HL-60 (cell line): ENCODE measurements around the gene LAMP5.

ENCODE experiments used
- DNase-seq, 2 experiments: peaks; one replicate each; pipeline ENCODE4 v3.0.0-alpha.2; 2010 to 2020; ENCODE audit warnings: low read depth in 1 of 2, low spot score in 1 of 2
- H3K27ac ChIP-seq: fragments of 250-450 bp; sonication (Bioruptor Pico); replicated peaks from 2 replicates; pipeline ENCODE4 v1.5.1; 2020; ENCODE audit warnings: mild to moderate bottlenecking, moderate library complexity
- H3K27me3 ChIP-seq: fragments of 250-450 bp; sonication (Bioruptor Pico); 2 replicates; pipeline ENCODE4 v1.5.1; 2021; ENCODE audit warnings: mild to moderate bottlenecking, moderate library complexity; ENCODE audit not compliant: insufficient read depth, poor library complexity, severe bottlenecking
- H3K4me3 ChIP-seq: replicated peaks from 2 replicates; pipeline ENCODE4 v1.5.1; 2011; ENCODE audit warnings: mild to moderate bottlenecking, control low read depth, low read length; ENCODE audit not compliant: insufficient read depth
- GABPA ChIP-seq: IDR thresholded peaks from 2 replicates; pipeline ENCODE4 v1.6.1; 2012; ENCODE audit warnings: low read depth
- POLR2AphosphoS5 ChIP-seq: IDR thresholded peaks from 2 replicates; pipeline ENCODE4 v1.6.1; 2012; ENCODE audit warnings: low read depth
- SPI1 ChIP-seq: IDR thresholded peaks from 2 replicates; pipeline ENCODE4 v1.6.1; 2012; ENCODE audit warnings: low read depth, mild to moderate bottlenecking, borderline replicate concordance
- TF ChIP-seq, protein P1 (sequence below): IDR thresholded peaks from 2 replicates; pipeline ENCODE4 v1.6.1; 2012; ENCODE audit warnings: low read depth; ENCODE audit not compliant: insufficient replicate concordance
- TF ChIP-seq, protein P2 (sequence below): IDR thresholded peaks from one replicate; pipeline ENCODE4 v1.5.1; 2011; ENCODE audit warnings: low read length, control low read depth, inconsistent platforms; ENCODE audit not compliant: insufficient read depth

Gene LAMP5

DNA sequence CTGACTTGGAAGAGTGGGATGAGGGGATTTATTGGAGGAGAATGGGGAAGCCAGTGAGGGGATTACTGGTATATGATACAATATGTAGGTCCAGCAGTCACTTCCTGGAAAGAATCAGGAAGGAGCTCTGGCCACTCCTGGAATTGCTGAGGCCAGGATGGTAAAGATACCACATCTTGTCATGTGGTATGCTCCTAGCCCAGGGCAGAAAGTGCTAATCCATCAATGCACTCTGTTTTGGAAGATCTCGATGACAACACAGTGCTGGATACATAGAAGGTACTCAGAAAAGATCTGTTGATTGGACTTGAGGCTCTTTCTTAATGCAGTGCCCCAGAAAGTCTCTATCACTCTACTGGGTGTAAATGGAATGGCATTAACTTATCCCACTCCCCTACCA is 52.6 kb downstream of the LAMP5 start:
- H3K27ac ChIP-seq = no peak overlapping the region
- no peak for DNase-seq
- TF ChIP-seq SPI1 = no peak
- no peak for TF ChIP-seq POLR2AphosphoS5
- TF ChIP-seq GABPA = no peak
- TF ChIP-seq, protein P1, sequence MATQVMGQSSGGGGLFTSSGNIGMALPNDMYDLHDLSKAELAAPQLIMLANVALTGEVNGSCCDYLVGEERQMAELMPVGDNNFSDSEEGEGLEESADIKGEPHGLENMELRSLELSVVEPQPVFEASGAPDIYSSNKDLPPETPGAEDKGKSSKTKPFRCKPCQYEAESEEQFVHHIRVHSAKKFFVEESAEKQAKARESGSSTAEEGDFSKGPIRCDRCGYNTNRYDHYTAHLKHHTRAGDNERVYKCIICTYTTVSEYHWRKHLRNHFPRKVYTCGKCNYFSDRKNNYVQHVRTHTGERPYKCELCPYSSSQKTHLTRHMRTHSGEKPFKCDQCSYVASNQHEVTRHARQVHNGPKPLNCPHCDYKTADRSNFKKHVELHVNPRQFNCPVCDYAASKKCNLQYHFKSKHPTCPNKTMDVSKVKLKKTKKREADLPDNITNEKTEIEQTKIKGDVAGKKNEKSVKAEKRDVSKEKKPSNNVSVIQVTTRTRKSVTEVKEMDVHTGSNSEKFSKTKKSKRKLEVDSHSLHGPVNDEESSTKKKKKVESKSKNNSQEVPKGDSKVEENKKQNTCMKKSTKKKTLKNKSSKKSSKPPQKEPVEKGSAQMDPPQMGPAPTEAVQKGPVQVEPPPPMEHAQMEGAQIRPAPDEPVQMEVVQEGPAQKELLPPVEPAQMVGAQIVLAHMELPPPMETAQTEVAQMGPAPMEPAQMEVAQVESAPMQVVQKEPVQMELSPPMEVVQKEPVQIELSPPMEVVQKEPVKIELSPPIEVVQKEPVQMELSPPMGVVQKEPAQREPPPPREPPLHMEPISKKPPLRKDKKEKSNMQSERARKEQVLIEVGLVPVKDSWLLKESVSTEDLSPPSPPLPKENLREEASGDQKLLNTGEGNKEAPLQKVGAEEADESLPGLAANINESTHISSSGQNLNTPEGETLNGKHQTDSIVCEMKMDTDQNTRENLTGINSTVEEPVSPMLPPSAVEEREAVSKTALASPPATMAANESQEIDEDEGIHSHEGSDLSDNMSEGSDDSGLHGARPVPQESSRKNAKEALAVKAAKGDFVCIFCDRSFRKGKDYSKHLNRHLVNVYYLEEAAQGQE = no peak
- TF ChIP-seq, protein P2, sequence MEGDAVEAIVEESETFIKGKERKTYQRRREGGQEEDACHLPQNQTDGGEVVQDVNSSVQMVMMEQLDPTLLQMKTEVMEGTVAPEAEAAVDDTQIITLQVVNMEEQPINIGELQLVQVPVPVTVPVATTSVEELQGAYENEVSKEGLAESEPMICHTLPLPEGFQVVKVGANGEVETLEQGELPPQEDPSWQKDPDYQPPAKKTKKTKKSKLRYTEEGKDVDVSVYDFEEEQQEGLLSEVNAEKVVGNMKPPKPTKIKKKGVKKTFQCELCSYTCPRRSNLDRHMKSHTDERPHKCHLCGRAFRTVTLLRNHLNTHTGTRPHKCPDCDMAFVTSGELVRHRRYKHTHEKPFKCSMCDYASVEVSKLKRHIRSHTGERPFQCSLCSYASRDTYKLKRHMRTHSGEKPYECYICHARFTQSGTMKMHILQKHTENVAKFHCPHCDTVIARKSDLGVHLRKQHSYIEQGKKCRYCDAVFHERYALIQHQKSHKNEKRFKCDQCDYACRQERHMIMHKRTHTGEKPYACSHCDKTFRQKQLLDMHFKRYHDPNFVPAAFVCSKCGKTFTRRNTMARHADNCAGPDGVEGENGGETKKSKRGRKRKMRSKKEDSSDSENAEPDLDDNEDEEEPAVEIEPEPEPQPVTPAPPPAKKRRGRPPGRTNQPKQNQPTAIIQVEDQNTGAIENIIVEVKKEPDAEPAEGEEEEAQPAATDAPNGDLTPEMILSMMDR = no peak

DNA sequence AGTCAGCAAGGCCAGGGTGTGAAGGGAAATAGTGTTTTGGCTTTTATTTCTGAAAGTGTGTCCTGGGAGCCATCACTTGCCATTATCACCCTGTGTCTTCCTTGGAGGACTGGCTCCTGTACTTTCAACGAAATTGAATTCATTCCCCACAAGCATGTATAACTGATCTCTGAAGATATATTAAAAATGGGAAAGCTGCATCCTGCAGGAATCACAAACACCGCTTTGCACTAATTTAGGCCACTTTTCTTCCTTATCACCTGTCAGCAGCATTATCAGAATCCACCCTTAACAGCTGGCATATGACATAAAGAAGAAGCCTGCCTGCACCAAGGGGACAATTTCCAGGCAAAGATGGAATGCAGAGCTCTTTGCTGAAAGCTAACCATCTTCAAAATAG is 56.2 kb downstream of the LAMP5 start:
- no peaks in the 10 kb centered on the region for H3K27me3 ChIP-seq
- no peak for DNase-seq
- TF ChIP-seq POLR2AphosphoS5 = no peak
- TF ChIP-seq, protein P1 = no peak
- TF ChIP-seq GABPA = no peak
- no peak for TF ChIP-seq SPI1
- TF ChIP-seq, protein P2 = no peak
- no peak overlapping the region for H3K27ac ChIP-seq
- no peak overlapping the region for H3K4me3 ChIP-seq

More for the DNA sequence above, 52.6 kb downstream of the LAMP5 start:
- no peak overlapping the region for H3K4me3 ChIP-seq
- no peaks in the 10 kb centered on the region for H3K27me3 ChIP-seq

DNA sequence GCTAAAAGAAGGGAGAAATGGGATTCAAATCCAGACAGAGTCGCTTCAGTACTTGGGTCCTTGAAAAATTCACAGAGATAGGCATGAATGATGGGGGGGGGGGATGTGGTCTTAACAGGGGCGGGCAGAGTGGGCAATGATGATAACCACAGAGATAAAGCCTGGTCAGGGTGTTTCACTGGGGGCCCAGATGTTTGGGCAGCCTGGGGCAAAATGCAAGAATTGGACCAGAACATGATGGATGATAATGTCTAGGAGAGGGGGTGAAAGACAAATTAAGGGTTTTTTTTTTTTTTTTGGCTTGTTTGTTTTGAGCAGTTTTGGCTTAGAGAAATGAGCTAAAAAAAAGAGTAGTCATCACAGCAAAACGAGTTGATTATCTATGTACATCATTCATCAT is 57.4 kb downstream of the LAMP5 start:
- DNase-seq = no peak
- TF ChIP-seq, protein P1 = no peak
- no peak for TF ChIP-seq GABPA
- TF ChIP-seq, protein P2 = no peak
- no peak for TF ChIP-seq SPI1
- no peak for TF ChIP-seq POLR2AphosphoS5
- H3K27ac ChIP-seq = no peak overlapping the region
- H3K27me3 ChIP-seq = no peaks in the 10 kb centered on the region
- H3K4me3 ChIP-seq = no peak overlapping the region
